ENCODE measurements around the gene ABCA13. TPM values are rescaled to one million over a fixed set of nuclear protein-coding genes. Genes with fewer than 3 reads are reported as not detected.
A peak's percentile ranks its signal among the peaks of the same experiment; 100 is the strongest.

ABCA13 gene
- total RNA-seq, 1 experiment from 2014 or later, result 2.1 TPM

GRCh38 chr7:48537561-48537960 lies 366.3 kb downstream of the ABCA13 start:
- TF ChIP-seq EZH2 (IDR thresholded peaks at IDR 0.05; ENCODE audit: low read length, unreplicated experiment) (no peak), EZH2phosphoT487 (IDR thresholded peaks at IDR 0.05; ENCODE audit: borderline replicate concordance, low read length) (no peak)
- TF ChIP-seq, protein P1, sequence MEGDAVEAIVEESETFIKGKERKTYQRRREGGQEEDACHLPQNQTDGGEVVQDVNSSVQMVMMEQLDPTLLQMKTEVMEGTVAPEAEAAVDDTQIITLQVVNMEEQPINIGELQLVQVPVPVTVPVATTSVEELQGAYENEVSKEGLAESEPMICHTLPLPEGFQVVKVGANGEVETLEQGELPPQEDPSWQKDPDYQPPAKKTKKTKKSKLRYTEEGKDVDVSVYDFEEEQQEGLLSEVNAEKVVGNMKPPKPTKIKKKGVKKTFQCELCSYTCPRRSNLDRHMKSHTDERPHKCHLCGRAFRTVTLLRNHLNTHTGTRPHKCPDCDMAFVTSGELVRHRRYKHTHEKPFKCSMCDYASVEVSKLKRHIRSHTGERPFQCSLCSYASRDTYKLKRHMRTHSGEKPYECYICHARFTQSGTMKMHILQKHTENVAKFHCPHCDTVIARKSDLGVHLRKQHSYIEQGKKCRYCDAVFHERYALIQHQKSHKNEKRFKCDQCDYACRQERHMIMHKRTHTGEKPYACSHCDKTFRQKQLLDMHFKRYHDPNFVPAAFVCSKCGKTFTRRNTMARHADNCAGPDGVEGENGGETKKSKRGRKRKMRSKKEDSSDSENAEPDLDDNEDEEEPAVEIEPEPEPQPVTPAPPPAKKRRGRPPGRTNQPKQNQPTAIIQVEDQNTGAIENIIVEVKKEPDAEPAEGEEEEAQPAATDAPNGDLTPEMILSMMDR (conservative IDR thresholded peaks at IDR 0.05; ENCODE audit: low read depth, low read length), result no peak
- Histone ChIP-seq H3F3A (ENCODE audit: low read length, unreplicated experiment) (no peaks in the 10 kb centered on the region), H3K9ac (ENCODE audit: low read length) (no peak overlapping the region), H3K9me2 (replicated peaks; ENCODE audit: low read length) (no peaks in the 10 kb centered on the region), H3K4me2 (ENCODE audit: low read length) (no peak overlapping the region), H3K4me1 (ENCODE audit: insufficient read depth, low read length) (no peaks in the 10 kb centered on the region), H3K27ac (ENCODE audit: low read length) (peak overlapping the region; percentile 63), H3K4me3 (ENCODE audit: low read length) (no peak overlapping the region), H3K79me2 (ENCODE audit: low read length) (no peaks in the 10 kb centered on the region), H3K27me3 (ENCODE audit: low read length) (no peaks in the 10 kb centered on the region), H3K36me3 (ENCODE audit: low read depth, low read length) (peaks cover 5% of the 10 kb centered on the region; the same call in 1 of the 2 replicates), H3K9me3 (ENCODE audit: low read length) (peaks cover 5% of the 10 kb centered on the region; the same call in 1 of the 2 replicates), H4K20me1 (ENCODE audit: low read length) (no peaks in the 10 kb centered on the region), H2AFZ (ENCODE audit: low read length) (no peak overlapping the region)
- POLR2A ChIA-PET (ENCODE audit: unreplicated experiment), result no interaction called here
- peak; percentile 69 for DNase-seq
- intact Hi-C loops (cut with micrococcal nuclease), result no loop called here
- BruUV-seq (replicated peaks), result no TSS peak
- ATAC-seq, result peak; percentile 78
- CTCF ChIA-PET, result no interaction called here

GRCh38 chr7:48540746-48541145 lies 369.5 kb downstream of the ABCA13 start:
- no peaks in the 10 kb centered on the region for H4K20me1 ChIP-seq (ENCODE audit: low read length)
- no peaks in the 10 kb centered on the region for H3K79me2 ChIP-seq (ENCODE audit: low read length)
- H2AFZ ChIP-seq (ENCODE audit: low read length), result no peak overlapping the region
- no peaks in the 10 kb centered on the region for H3K9me2 ChIP-seq (replicated peaks; ENCODE audit: low read length)
- no peak for ATAC-seq
- no peaks in the 10 kb centered on the region for H3F3A ChIP-seq (ENCODE audit: low read length, unreplicated experiment)
- peaks cover 5% of the 10 kb centered on the region; the same call in 1 of the 2 replicates for H3K36me3 ChIP-seq (ENCODE audit: low read depth, low read length)
- H3K4me3 ChIP-seq (ENCODE audit: low read length), result no peak overlapping the region
- TF ChIP-seq, protein P1 (conservative IDR thresholded peaks at IDR 0.05; ENCODE audit: low read depth, low read length), result no peak
- TF ChIP-seq EZH2 (IDR thresholded peaks at IDR 0.05; ENCODE audit: low read length, unreplicated experiment) (no peak), EZH2phosphoT487 (IDR thresholded peaks at IDR 0.05; ENCODE audit: borderline replicate concordance, low read length) (no peak)
- H3K4me1 ChIP-seq (ENCODE audit: insufficient read depth, low read length), result no peaks in the 10 kb centered on the region
- DNase-seq, result no peak
- BruUV-seq (replicated peaks), result no TSS peak
- peaks cover 5% of the 10 kb centered on the region; the same call in 1 of the 2 replicates for H3K9me3 ChIP-seq (ENCODE audit: low read length)
- CTCF ChIA-PET, result no interaction called here
- no peak overlapping the region for H3K9ac ChIP-seq (ENCODE audit: low read length)
- POLR2A ChIA-PET (ENCODE audit: unreplicated experiment), result no interaction called here
- intact Hi-C loops (cut with micrococcal nuclease), result no loop called here
- no peak overlapping the region for H3K4me2 ChIP-seq (ENCODE audit: low read length)
- no peak overlapping the region for H3K27ac ChIP-seq (ENCODE audit: low read length)
- no peaks in the 10 kb centered on the region for H3K27me3 ChIP-seq (ENCODE audit: low read length)

- TF ChIP-seq EZH2 (IDR thresholded peaks at IDR 0.05; ENCODE audit: low read length, unreplicated experiment) (no peak), EZH2phosphoT487 (IDR thresholded peaks at IDR 0.05; ENCODE audit: borderline replicate concordance, low read length) (no peak)
- H3K36me3 ChIP-seq (ENCODE audit: low read depth, low read length), result no peaks in the 10 kb centered on the region
- POLR2A ChIA-PET (ENCODE audit: unreplicated experiment), result interaction anchor here (0.6 kb wide), 1 partner anchor 169 kb away, joined by 10 read pairs; no protein-coding TSS in a partner anchor
- no peak overlapping the region for H2AFZ ChIP-seq (ENCODE audit: low read length)
- no peak overlapping the region for H3K27ac ChIP-seq (ENCODE audit: low read length)
- H3K4me2 ChIP-seq (ENCODE audit: low read length), result no peak overlapping the region
- ATAC-seq (peak; percentile 38), DNase-seq (peak; percentile 12)
- no peaks in the 10 kb centered on the region for H3K9me2 ChIP-seq (replicated peaks; ENCODE audit: low read length)
- no TSS peak for BruUV-seq (replicated peaks)
- H3K9me3 ChIP-seq (ENCODE audit: low read length), result no peaks in the 10 kb centered on the region
- intact Hi-C loops (cut with micrococcal nuclease), result no loop called here
- H3K27me3 ChIP-seq (ENCODE audit: low read length), result no peaks in the 10 kb centered on the region
- no peaks in the 10 kb centered on the region for H3K4me1 ChIP-seq (ENCODE audit: insufficient read depth, low read length)
- H3K79me2 ChIP-seq (ENCODE audit: low read length), result no peaks in the 10 kb centered on the region
- H3K9ac ChIP-seq (ENCODE audit: low read length), result no peak overlapping the region
- H3F3A ChIP-seq (ENCODE audit: low read length, unreplicated experiment), result no peaks in the 10 kb centered on the region
- CTCF ChIA-PET, result no interaction called here
- no peak overlapping the region for H3K4me3 ChIP-seq (ENCODE audit: low read length)
- no peaks in the 10 kb centered on the region for H4K20me1 ChIP-seq (ENCODE audit: low read length)
Observed at GRCh38 chr7:48548667-48549066, 377.4 kb downstream of the ABCA13 start.

All from PC-3 (cell line).